HepG2 (cell line): ENCODE data around the gene GSTCD. TPM values are rescaled to one million over a fixed set of nuclear protein-coding genes. Genes with fewer than 3 reads are reported as not detected.

ENCODE experiments used
- HOXA5 ChIP-seq: sonication (generic); formaldehyde crosslinking; IDR thresholded peaks from 2 replicates; pipeline ENCODE4 v1.4.0; 2020; ENCODE audit warnings: missing genetic modification reagents
- IRF2 ChIP-seq: IDR thresholded peaks from 2 replicates; pipeline ENCODE4 v1.6.1; 2018; ENCODE audit warnings: missing genetic modification reagents, missing compliant biosample characterization
- MED1 ChIP-seq: sonication (generic); formaldehyde crosslinking; IDR thresholded peaks from 2 replicates; pipeline ENCODE4 v1.4.0; 2020; ENCODE audit warnings: missing genetic modification reagents
- MTERF4 ChIP-seq: sonication (generic); formaldehyde crosslinking; IDR thresholded peaks from 2 replicates; pipeline ENCODE4 v1.8.0; 2023; ENCODE audit warnings: mild to moderate bottlenecking, missing genetic modification reagents
- SMAD1 ChIP-seq: sonication (generic); formaldehyde crosslinking; IDR thresholded peaks from 2 replicates; pipeline ENCODE4 v1.4.0; 2020; ENCODE audit warnings: missing genetic modification reagents, low read depth, mild to moderate bottlenecking, borderline replicate concordance
- TRIM22 ChIP-seq: fragments of 450-650 bp; IDR thresholded peaks from 2 replicates; pipeline ENCODE4 v1.6.1; 2017
- ZBTB37 ChIP-seq: sonication (generic); formaldehyde crosslinking; IDR thresholded peaks from 2 replicates; pipeline ENCODE4 v1.4.0; 2020; ENCODE audit warnings: mild to moderate bottlenecking, missing genetic modification reagents
- ZNF30 ChIP-seq: sonication (generic); formaldehyde crosslinking; IDR thresholded peaks from 2 replicates; pipeline ENCODE4 v1.5.0; 2020; ENCODE audit warnings: mild to moderate bottlenecking, missing genetic modification reagents
- ZNF614 ChIP-seq: IDR thresholded peaks from 2 replicates; pipeline ENCODE4 v1.6.1; 2018; ENCODE audit warnings: missing biosample characterization, missing genetic modification reagents, inconsistent platforms, borderline replicate concordance
- ZNF780A ChIP-seq: sonication (generic); formaldehyde crosslinking; IDR thresholded peaks from 2 replicates; pipeline ENCODE4 v1.8.0; 2022; ENCODE audit warnings: mild to moderate bottlenecking, missing genetic modification reagents, moderate library complexity
- ZNF850 ChIP-seq: sonication (generic); formaldehyde crosslinking; conservative IDR thresholded peaks from 2 replicates; pipeline ENCODE4 v1.9.0; 2021; ENCODE audit warnings: mild to moderate bottlenecking, missing genetic modification reagents
- ZSCAN30 ChIP-seq: sonication (generic); formaldehyde crosslinking; IDR thresholded peaks from 2 replicates; pipeline ENCODE4 v1.5.0; 2020; ENCODE audit warnings: mild to moderate bottlenecking, missing genetic modification reagents
- polyA plus RNA-seq, 8 experiments: library from polyadenylated mRNA; depleted of rRNA in 3 of 8; stranded (reverse) in 7 of 8; unstranded in 1 of 8; fragments of >200 nt; fragmentation: Illumina TruSeq in 4 of 8; extraction: Trizol in 4 of 8; gene quantifications; 2 replicates each; pipeline versions ENCODE4 v1.2.1 to v1.2.3, GENCODE V29; 2011 to 2016; ENCODE audit warnings: low read depth in 4 of 8, missing spikeins in 1 of 8, mixed read lengths in 1 of 8; ENCODE audit not compliant: insufficient read depth in 1 of 8
- total RNA-seq, 5 experiments: library from RNA; depleted of rRNA; stranded (reverse); fragments of >200 nt; fragmentation: Illumina TruSeq; extraction: Trizol; gene quantifications; 2 replicates each; pipeline ENCODE4 v1.2.3, GENCODE V29; 2016; ENCODE audit warnings: low read depth in 1 of 5
- TF ChIP-seq, protein P1 (sequence below): sonication (generic); formaldehyde crosslinking; IDR thresholded peaks from 2 replicates; pipeline ENCODE4 v1.8.1; 2023; ENCODE audit warnings: missing genetic modification reagents, inconsistent platforms, borderline replicate concordance
- TF ChIP-seq, protein P2 (sequence below): sonication (generic); formaldehyde crosslinking; IDR thresholded peaks from 2 replicates; pipeline ENCODE4 v1.4.0; 2020; ENCODE audit warnings: missing genetic modification reagents; ENCODE audit errors: not compliant biosample characterization
- TF ChIP-seq, protein P3 (sequence below): IDR thresholded peaks from 2 replicates; pipeline ENCODE4 v1.6.1; 2012; ENCODE audit warnings: low read length, improper control_type of control experiment
- TF ChIP-seq, protein P4 (sequence below): sonication (generic); formaldehyde crosslinking; IDR thresholded peaks from 2 replicates; pipeline ENCODE4 v1.9.0; 2021; ENCODE audit warnings: missing genetic modification reagents, mild to moderate bottlenecking, borderline replicate concordance

GSTCD gene
- total and polyA plus RNA-seq, 2 of the 13 experiments (the other 11 are each of a cell fraction or from before 2014, with no cell fraction given), result 7.9 to 30.8 TPM

DNA sequence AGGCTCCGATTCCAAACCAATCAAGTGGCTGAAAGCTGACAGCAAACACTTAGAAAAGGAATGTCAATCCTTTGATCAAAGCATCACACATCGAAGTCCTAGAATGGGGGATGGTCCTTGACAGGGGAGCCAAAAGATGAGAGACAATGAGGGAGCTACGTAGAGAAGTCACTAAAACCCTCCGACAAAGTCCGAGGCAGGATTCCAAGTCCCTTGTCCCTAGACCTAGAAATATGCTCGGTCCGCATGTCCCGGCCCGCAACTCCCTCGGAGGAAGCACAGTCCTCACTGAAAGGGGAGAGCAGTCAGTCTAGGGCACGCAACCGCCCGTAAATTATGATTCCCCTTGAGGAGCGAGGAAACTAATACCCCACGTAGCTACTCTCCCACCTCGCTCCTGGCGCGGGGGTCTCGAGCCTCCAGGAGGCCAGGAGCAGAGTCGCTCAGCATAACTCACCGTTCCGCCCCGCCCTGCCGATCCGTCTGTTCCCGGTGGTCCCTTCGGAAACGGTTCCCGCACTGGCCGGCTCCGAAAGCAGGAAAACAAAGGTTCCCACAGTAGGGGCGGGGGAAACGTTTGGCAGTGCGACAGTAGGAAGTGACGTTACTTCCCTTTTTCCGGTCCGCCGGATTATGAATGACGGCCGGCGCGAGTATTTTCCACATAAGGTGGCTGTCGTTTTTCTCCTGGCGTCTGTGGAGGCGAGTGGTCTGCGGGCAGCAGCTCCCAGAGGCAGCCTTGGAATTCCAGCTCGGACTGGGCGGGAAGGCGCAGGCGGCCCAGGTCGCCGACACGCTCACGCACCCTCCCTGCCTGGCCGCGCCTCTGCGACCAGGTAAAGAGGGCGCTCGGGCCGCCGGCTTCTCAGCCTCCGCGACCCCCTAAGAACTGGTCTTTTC is at the start of gene GSTCD, which contains the start of gene INTS12 (continued):
- TF ChIP-seq MTERF4, result no peak
- TF ChIP-seq MED1, result peak; percentile 92
- TF ChIP-seq, protein P1, sequence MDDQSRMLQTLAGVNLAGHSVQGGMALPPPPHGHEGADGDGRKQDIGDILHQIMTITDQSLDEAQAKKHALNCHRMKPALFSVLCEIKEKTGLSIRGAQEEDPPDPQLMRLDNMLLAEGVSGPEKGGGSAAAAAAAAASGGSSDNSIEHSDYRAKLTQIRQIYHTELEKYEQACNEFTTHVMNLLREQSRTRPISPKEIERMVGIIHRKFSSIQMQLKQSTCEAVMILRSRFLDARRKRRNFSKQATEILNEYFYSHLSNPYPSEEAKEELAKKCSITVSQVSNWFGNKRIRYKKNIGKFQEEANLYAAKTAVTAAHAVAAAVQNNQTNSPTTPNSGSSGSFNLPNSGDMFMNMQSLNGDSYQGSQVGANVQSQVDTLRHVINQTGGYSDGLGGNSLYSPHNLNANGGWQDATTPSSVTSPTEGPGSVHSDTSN (CRISPR knock-in tag), result no peak
- TF ChIP-seq ZSCAN30 (CRISPR knock-in tag), result peak; percentile 70; the same call in 1 of the 2 replicates
- TF ChIP-seq HOXA5, result peak; percentile 98
- TF ChIP-seq, protein P2, sequence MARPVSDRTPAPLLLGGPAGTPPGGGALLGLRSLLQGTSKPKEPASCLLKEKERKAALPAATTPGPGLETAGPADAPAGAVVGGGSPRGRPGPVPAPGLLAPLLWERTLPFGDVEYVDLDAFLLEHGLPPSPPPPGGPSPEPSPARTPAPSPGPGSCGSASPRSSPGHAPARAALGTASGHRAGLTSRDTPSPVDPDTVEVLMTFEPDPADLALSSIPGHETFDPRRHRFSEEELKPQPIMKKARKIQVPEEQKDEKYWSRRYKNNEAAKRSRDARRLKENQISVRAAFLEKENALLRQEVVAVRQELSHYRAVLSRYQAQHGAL, result peak; percentile 20
- TF ChIP-seq ZNF30, result 0 out of 2 replicates have a peak, but pooled peaks have one; percentile 62
- peak; percentile 86 for TF ChIP-seq ZNF850 (CRISPR knock-in tag)
- TF ChIP-seq TRIM22, result no peak
- peak; percentile 97; the same call in 1 of the 2 replicates for TF ChIP-seq ZNF614 (CRISPR knock-in tag)
- peak; percentile 90 for TF ChIP-seq ZNF780A
- TF ChIP-seq ZBTB37 (CRISPR knock-in tag), result no peak
- TF ChIP-seq, protein P3, sequence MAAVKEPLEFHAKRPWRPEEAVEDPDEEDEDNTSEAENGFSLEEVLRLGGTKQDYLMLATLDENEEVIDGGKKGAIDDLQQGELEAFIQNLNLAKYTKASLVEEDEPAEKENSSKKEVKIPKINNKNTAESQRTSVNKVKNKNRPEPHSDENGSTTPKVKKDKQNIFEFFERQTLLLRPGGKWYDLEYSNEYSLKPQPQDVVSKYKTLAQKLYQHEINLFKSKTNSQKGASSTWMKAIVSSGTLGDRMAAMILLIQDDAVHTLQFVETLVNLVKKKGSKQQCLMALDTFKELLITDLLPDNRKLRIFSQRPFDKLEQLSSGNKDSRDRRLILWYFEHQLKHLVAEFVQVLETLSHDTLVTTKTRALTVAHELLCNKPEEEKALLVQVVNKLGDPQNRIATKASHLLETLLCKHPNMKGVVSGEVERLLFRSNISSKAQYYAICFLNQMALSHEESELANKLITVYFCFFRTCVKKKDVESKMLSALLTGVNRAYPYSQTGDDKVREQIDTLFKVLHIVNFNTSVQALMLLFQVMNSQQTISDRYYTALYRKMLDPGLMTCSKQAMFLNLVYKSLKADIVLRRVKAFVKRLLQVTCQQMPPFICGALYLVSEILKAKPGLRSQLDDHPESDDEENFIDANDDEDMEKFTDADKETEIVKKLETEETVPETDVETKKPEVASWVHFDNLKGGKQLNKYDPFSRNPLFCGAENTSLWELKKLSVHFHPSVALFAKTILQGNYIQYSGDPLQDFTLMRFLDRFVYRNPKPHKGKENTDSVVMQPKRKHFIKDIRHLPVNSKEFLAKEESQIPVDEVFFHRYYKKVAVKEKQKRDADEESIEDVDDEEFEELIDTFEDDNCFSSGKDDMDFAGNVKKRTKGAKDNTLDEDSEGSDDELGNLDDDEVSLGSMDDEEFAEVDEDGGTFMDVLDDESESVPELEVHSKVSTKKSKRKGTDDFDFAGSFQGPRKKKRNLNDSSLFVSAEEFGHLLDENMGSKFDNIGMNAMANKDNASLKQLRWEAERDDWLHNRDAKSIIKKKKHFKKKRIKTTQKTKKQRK, result no peak
- TF ChIP-seq, protein P4, sequence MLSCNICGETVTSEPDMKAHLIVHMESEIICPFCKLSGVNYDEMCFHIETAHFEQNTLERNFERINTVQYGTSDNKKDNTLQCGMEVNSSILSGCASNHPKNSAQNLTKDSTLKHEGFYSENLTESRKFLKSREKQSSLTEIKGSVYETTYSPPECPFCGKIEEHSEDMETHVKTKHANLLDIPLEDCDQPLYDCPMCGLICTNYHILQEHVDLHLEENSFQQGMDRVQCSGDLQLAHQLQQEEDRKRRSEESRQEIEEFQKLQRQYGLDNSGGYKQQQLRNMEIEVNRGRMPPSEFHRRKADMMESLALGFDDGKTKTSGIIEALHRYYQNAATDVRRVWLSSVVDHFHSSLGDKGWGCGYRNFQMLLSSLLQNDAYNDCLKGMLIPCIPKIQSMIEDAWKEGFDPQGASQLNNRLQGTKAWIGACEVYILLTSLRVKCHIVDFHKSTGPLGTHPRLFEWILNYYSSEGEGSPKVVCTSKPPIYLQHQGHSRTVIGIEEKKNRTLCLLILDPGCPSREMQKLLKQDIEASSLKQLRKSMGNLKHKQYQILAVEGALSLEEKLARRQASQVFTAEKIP, result no peak
- TF ChIP-seq SMAD1 (CRISPR knock-in tag), result 0 out of 2 replicates have a peak, but pooled peaks have one; percentile 88
- peak; percentile 99 for TF ChIP-seq IRF2 (CRISPR knock-in tag)
